Measurements from ENCODE around the gene ELAVL1. TPM values are rescaled to one million over a fixed set of nuclear protein-coding genes. Genes with fewer than 3 reads are reported as not detected.

The ELAVL1 gene
- total RNA-seq, 1 donor from 2014 or later = 83.5 TPM

GRCh38 chr19:8021374-8021773, 15.9 kb upstream of the ELAVL1 start:
- CTCF ChIA-PET = no interaction called here
- DNase-seq (no peak), ATAC-seq (ENCODE audit: low read depth) (no peak)
- no peak for TF ChIP-seq CTCF (IDR thresholded peaks at IDR 0.05)
- POLR2A ChIA-PET = no interaction called here
- Mint-ChIP-seq H3K4me3 (no peak overlapping the region), H3K36me3 (ENCODE audit: low read depth) (no peaks in the 10 kb centered on the region), H3K27ac (no peak overlapping the region), H3K4me1 (peaks cover 11% of the 10 kb centered on the region), H3K27me3 (no peaks in the 10 kb centered on the region), H3K9me3 (no peaks in the 10 kb centered on the region)
- intact Hi-C loops (cut with micrococcal nuclease) = no loop called here

- peaks cover 13% of the 10 kb centered on the region for H3K4me1 Mint-ChIP-seq
- POLR2A ChIA-PET = no interaction called here
- H3K27me3 Mint-ChIP-seq = no peaks in the 10 kb centered on the region
- no peak overlapping the region for H3K4me3 Mint-ChIP-seq
- H3K27ac Mint-ChIP-seq = no peak overlapping the region
- no peaks in the 10 kb centered on the region for H3K9me3 Mint-ChIP-seq
- no peak for TF ChIP-seq CTCF (IDR thresholded peaks at IDR 0.05)
- no peaks in the 10 kb centered on the region for H3K36me3 Mint-ChIP-seq (ENCODE audit: low read depth)
- no peak for ATAC-seq (ENCODE audit: low read depth)
- CTCF ChIA-PET = no interaction called here
- intact Hi-C loops (cut with micrococcal nuclease) = no loop called here
- DNase-seq = no peak
Observed at GRCh38 chr19:8020681-8021080, 15.2 kb upstream of the ELAVL1 start.

GRCh38 chr19:8017808-8018207, 12.4 kb upstream of the ELAVL1 start:
- Mint-ChIP-seq H3K27me3 (no peaks in the 10 kb centered on the region), H3K27ac (peak overlapping the region; percentile 19), H3K4me1 (peaks cover 13% of the 10 kb centered on the region), H3K36me3 (ENCODE audit: low read depth) (no peaks in the 10 kb centered on the region), H3K4me3 (no peak overlapping the region), H3K9me3 (no peaks in the 10 kb centered on the region)
- CTCF ChIA-PET = interaction anchor here (0.9 kb wide), 1 partner anchor 11 kb away, joined by 3 read pairs; no protein-coding TSS in a partner anchor
- ATAC-seq (ENCODE audit: low read depth) (peak; percentile 100), DNase-seq (peak; percentile 25)
- POLR2A ChIA-PET = no interaction called here
- no peak for TF ChIP-seq CTCF (IDR thresholded peaks at IDR 0.05)
- intact Hi-C loops (cut with micrococcal nuclease) = loop anchor here (1.0 to 2.0 kb wide), 2 partner anchors 141 to 235 kb away; no protein-coding TSS in a partner anchor

GRCh38 chr19:8004723-8005513, 523 bp downstream of the ELAVL1 start:
- Mint-ChIP-seq H3K4me3 (peak overlapping the region; percentile 89), H3K27me3 (no peaks in the 10 kb centered on the region), H3K27ac (peak overlapping the region; percentile 81), H3K9me3 (no peaks in the 10 kb centered on the region), H3K4me1 (peaks cover 45% of the 10 kb centered on the region), H3K36me3 (ENCODE audit: low read depth) (peaks cover 12% of the 10 kb centered on the region)
- intact Hi-C loops (cut with micrococcal nuclease) = loop anchor here (1.0 to 5.0 kb wide), 4 partner anchors 47 to 353 kb away; partner anchors contain the start of genes CCL25, CTXN1 and TIMM44
- ChIA-PET POLR2A (interaction anchor here (0.6 to 2.2 kb wide), 10 partner anchors 47 to 510 kb away, joined by 3 to 13 read pairs (median 4); partner anchors contain the start of genes SNAPC2, TIMM44 and ZNF414), CTCF (interaction anchor here (0.6 kb wide), 1 partner anchor 354 kb away, joined by 3 read pairs; no protein-coding TSS in a partner anchor)
- no peak for TF ChIP-seq CTCF (IDR thresholded peaks at IDR 0.05)
- DNase-seq (no peak), ATAC-seq (ENCODE audit: low read depth) (peak; percentile 11)

GRCh38 chr19:8004001-8004400, 1.4 kb downstream of the ELAVL1 start:
- no peak for ATAC-seq (ENCODE audit: low read depth)
- no peak for TF ChIP-seq CTCF (IDR thresholded peaks at IDR 0.05)
- ChIA-PET POLR2A (interaction anchor here (0.6 to 1.1 kb wide), 2 partner anchors 137 to 317 kb away, joined by 4 read pairs; no protein-coding TSS in a partner anchor), CTCF (interaction anchor here (1.3 to 2.4 kb wide), 2 partner anchors 33 to 59 kb away, joined by 4 to 9 read pairs; no protein-coding TSS in a partner anchor)
- DNase-seq = no peak
- Mint-ChIP-seq H3K27me3 (no peaks in the 10 kb centered on the region), H3K36me3 (ENCODE audit: low read depth) (peaks cover 17% of the 10 kb centered on the region), H3K4me3 (peak overlapping the region; percentile 89), H3K4me1 (peaks cover 47% of the 10 kb centered on the region), H3K9me3 (no peaks in the 10 kb centered on the region), H3K27ac (no peak overlapping the region)
- intact Hi-C loops (cut with micrococcal nuclease) = loop anchor here (5.0 kb wide), 3 partner anchors 48 to 352 kb away; partner anchors contain the start of genes CCL25 and CTXN1
